Endothelial cell of umbilical vein (primary cell): ENCODE results near the gene FSIP1. TPM values are rescaled to one million over a fixed set of nuclear protein-coding genes. Genes with fewer than 3 reads are reported as not detected.

Source experiments
- BruUV-seq: library from RNA; stranded (reverse); fragments of 400-500 nt; replicated peaks from 2 replicates; lab custom pipeline; 2021; lab: Mats Ljungman, UMichigan
- CTCF ChIA-PET: fragments of 300-600, 350-600 bp; sonication (Branson Sonifier 250); formaldehyde crosslinking; loops from one replicate; lab custom pipeline; 2021; ENCODE audit warnings: antibody characterized with exemption, inconsistent platforms; lab: Charles Lee
- POLR2A ChIA-PET: fragments of 300-600, 350-600 bp; sonication (Branson Sonifier 250); formaldehyde crosslinking; loops from one replicate; lab custom pipeline; 2021; ENCODE audit warnings: antibody characterized with exemption, inconsistent platforms; lab: Charles Lee
- DNase-seq: peaks from one replicate; pipeline ENCODE4 v3.0.0-alpha.2; 2011; ENCODE audit warnings: low read depth, low spot score
- FAIRE-seq: peaks from 2 replicates; lab custom pipeline; 2011; peaks lifted over from hg19 to GRCh38; lab: Jason Lieb, UNC
- H2AFZ ChIP-seq: 2 replicates; pipeline ENCODE4 v1.6.0; 2012; ENCODE audit warnings: low read depth, low read length, control low read depth, inconsistent platforms
- H3K27ac ChIP-seq: 2 replicates; pipeline ENCODE4 v1.5.1; 2011; ENCODE audit warnings: low read depth, mild to moderate bottlenecking, control low read depth, low read length, moderate library complexity; ENCODE audit not compliant: insufficient read depth
- H3K27me3 ChIP-seq, 2 experiments: 2 replicates each; pipeline versions ENCODE4 v1.6.0 to v1.6.1; 2011; ENCODE audit warnings: low read length in 2 of 2, mixed read lengths in 1 of 2; ENCODE audit not compliant: control insufficient read depth in 2 of 2, insufficient read depth in 2 of 2
- H3K36me3 ChIP-seq, 2 experiments: 2 replicates in 1 of 2; 3 replicates in 1 of 2; pipeline ENCODE4 v1.5.1; 2011; ENCODE audit warnings: low read length in 2 of 2, mild to moderate bottlenecking in 1 of 2, moderate library complexity in 1 of 2; ENCODE audit not compliant: control insufficient read depth in 2 of 2, insufficient read depth in 2 of 2; ENCODE audit errors: extremely low read depth in 1 of 2
- H3K4me1 ChIP-seq: 3 replicates; pipeline ENCODE4 v1.5.1; 2011; ENCODE audit warnings: mild to moderate bottlenecking, low read length; ENCODE audit not compliant: control insufficient read depth, insufficient read depth; ENCODE audit errors: extremely low read depth
- H3K4me2 ChIP-seq: 2 replicates; pipeline ENCODE4 v1.6.1; 2011; ENCODE audit warnings: low read length, control low read depth, mixed read lengths; ENCODE audit not compliant: insufficient read depth
- H3K4me3 ChIP-seq, 3 experiments: fragments of 200-600 bp in 1 of 3; sonication (generic), shearing (Covaris generic) in 1 of 3; replicated peaks in 1 of 3; 2 replicates each; pipeline ENCODE4 v1.5.1; 2011 to 2016; ENCODE audit warnings: control low read depth in 3 of 3, low read length in 3 of 3, mild to moderate bottlenecking in 2 of 3, inconsistent platforms in 1 of 3, low read depth in 1 of 3, moderate library complexity in 1 of 3; ENCODE audit not compliant: insufficient read depth in 1 of 3
- H3K79me2 ChIP-seq: 2 replicates; pipeline ENCODE4 v1.6.0; 2012; ENCODE audit warnings: low read length, inconsistent platforms; ENCODE audit not compliant: control insufficient read depth, insufficient read depth
- H3K9ac ChIP-seq: replicated peaks from 2 replicates; pipeline ENCODE3; 2011; ENCODE audit warnings: low read length, control low read depth; ENCODE audit not compliant: insufficient read depth; ENCODE audit errors: extremely low read depth
- H3K9me1 ChIP-seq: replicated peaks from 3 replicates; pipeline ENCODE4 v1.6.0; 2011; ENCODE audit warnings: mild to moderate bottlenecking, low read length; ENCODE audit not compliant: control insufficient read depth, insufficient read depth; ENCODE audit errors: extremely low read depth
- H3K9me3 ChIP-seq: replicated peaks from 2 replicates; pipeline ENCODE4 v1.5.1; 2012; ENCODE audit warnings: low read length, inconsistent platforms; ENCODE audit not compliant: control insufficient read depth, insufficient read depth
- H4K20me1 ChIP-seq: replicated peaks from 2 replicates; pipeline ENCODE3; 2011; ENCODE audit warnings: mild to moderate bottlenecking, low read length; ENCODE audit not compliant: control insufficient read depth, insufficient read depth; ENCODE audit errors: extremely low read depth
- EZH2 ChIP-seq: IDR thresholded peaks from 2 replicates; pipeline ENCODE4 v1.6.1; 2012; ENCODE audit warnings: borderline replicate concordance, low read depth, mild to moderate bottlenecking, moderate library complexity, low read length, inconsistent platforms; ENCODE audit not compliant: severe bottlenecking
- FOS ChIP-seq: IDR thresholded peaks from 2 replicates; pipeline ENCODE4 v1.6.1; 2011; ENCODE audit warnings: mild to moderate bottlenecking, low read length, moderate library complexity, borderline replicate concordance; ENCODE audit not compliant: insufficient read depth
- GATA2 ChIP-seq: IDR thresholded peaks from 2 replicates; pipeline ENCODE4 v1.7.0; 2011; ENCODE audit warnings: low read depth, mild to moderate bottlenecking, moderate library complexity, mixed read lengths, low read length; ENCODE audit not compliant: insufficient read length, insufficient read depth
- JUN ChIP-seq: IDR thresholded peaks from 2 replicates; pipeline ENCODE4 v1.6.1; 2011; ENCODE audit warnings: borderline replicate concordance, low read depth; ENCODE audit not compliant: insufficient read length, insufficient read depth
- MYC ChIP-seq: IDR thresholded peaks from one replicate; pipeline ENCODE4 v1.6.1; 2011; ENCODE audit warnings: mild to moderate bottlenecking, low read depth, low read length
- POLR2A ChIP-seq: IDR thresholded peaks from 2 replicates; pipeline ENCODE4 v1.6.1; 2012; ENCODE audit warnings: low read depth, mild to moderate bottlenecking, control low read depth, low read length
- POLR2AphosphoS5 ChIP-seq: IDR thresholded peaks from 2 replicates; pipeline ENCODE4 v1.6.1; 2012; ENCODE audit warnings: low read depth, mild to moderate bottlenecking, control low read depth, low read length, moderate library complexity; ENCODE audit not compliant: insufficient read depth
- dilution Hi-C: fragments of 300-500 bp; cut with MboI; formaldehyde crosslinking; loops from one replicate; pipeline ENCODE4 v1.15.0; 2019; ENCODE audit warnings: low sequenced_read_pairs; ENCODE audit not compliant: extremely low pct_ligation_motif_present
- intact Hi-C: fragments of 100-400 bp; cut with micrococcal nuclease; formaldehyde crosslinking; loops from one replicate; pipeline ENCODE4 v1.10.0; 2022
- polyA plus RNA-seq, 4 experiments: library from polyadenylated mRNA; depleted of rRNA in 3 of 4; stranded (reverse) in 3 of 4; unstranded in 1 of 4; fragments of >200 nt; gene quantifications; 2 replicates each; pipeline versions ENCODE4 v1.2.1 to v1.2.3, GENCODE V29; 2011 to 2012; ENCODE audit warnings: missing spikeins in 1 of 4
- total RNA-seq: library from RNA; stranded (reverse); gene quantifications from 2 replicates; pipeline ENCODE4 v1.2.3, GENCODE V29; 2021
- TF ChIP-seq, protein P1 (sequence below): IDR thresholded peaks from 2 replicates; pipeline ENCODE4 v1.6.1; 2011; ENCODE audit not compliant: insufficient read depth, insufficient read length
- TF ChIP-seq, protein P2 (sequence below), 2 donors: IDR thresholded peaks; 1 replicate in 1 of 2; 2 replicates in 1 of 2; pipeline ENCODE4 v1.5.1; 2011; ENCODE audit warnings: low read length in 2 of 2, mild to moderate bottlenecking in 2 of 2, moderate library complexity in 2 of 2, control low read depth in 1 of 2, inconsistent platforms in 1 of 2, low read depth in 1 of 2; ENCODE audit not compliant: insufficient read depth in 1 of 2; ENCODE audit errors: extremely low read depth in 1 of 2

The FSIP1 gene
- total and polyA plus RNA-seq, 2 donors (not counting 3 experiments of a cell fraction or from before 2014, with no cell fraction given): 0.23 to 1.1 TPM

DNA sequence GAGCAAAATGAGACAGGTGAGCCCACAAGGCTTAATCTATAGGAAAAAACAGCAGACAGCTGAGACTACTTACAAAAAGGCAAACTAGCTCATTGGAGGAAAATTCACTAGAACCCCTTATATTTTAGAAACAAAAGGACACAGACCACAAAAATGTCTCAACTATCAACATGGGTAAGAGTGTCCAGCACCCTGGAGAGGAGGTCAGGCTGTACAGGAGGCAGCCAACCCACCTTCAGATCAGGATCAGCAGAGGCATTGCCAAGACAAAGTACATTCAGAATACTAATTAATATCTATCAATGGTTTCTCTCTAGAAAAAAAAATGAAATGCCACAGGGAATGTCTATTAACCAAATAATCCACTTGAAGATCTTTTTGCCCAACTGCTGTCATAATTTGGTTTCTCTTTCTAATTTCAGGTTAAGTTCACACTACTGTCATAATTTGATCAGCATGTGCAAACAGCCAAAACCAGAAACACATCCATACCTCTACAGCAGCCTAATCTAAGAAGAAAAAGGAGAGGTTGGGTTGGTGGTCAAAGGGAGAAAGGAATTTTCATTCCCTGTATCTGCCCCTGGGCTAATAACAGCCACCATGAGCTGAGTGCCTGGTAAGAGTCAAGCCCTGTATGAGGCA lies 227.8 kb downstream of the FSIP1 start:
- no peaks in the 10 kb centered on the region for H3K79me2 ChIP-seq
- intact Hi-C loops: no loop called here
- no peaks in the 10 kb centered on the region for H3K4me1 ChIP-seq
- H3K27me3 ChIP-seq: no peaks in the 10 kb centered on the region
- BruUV-seq: no TSS peak
- no peak overlapping the region for H2AFZ ChIP-seq
- ChIA-PET CTCF (interaction anchor here (0.7 kb wide), 1 partner anchor 13 kb away, joined by 3 read pairs; no protein-coding TSS in a partner anchor), POLR2A (no interaction called here)
- H3K4me2 ChIP-seq: no peak overlapping the region
- no peak for FAIRE-seq
- no peaks in the 10 kb centered on the region for H3K9me3 ChIP-seq
- H3K36me3 ChIP-seq: no peaks in the 10 kb centered on the region
- no peak overlapping the region for H3K27ac ChIP-seq
- H3K4me3 ChIP-seq: no peak overlapping the region
- DNase-seq: no peak
- no peaks in the 10 kb centered on the region for H3K9me1 ChIP-seq
- dilution Hi-C loops: no loop called here
- no peak overlapping the region for H3K9ac ChIP-seq
- no peaks in the 10 kb centered on the region for H4K20me1 ChIP-seq
- TF ChIP-seq EZH2 (no peak), MYC (no peak), JUN (no peak), FOS (no peak), POLR2AphosphoS5 (no peak), GATA2 (no peak), POLR2A (no peak)
- TF ChIP-seq, protein P1, sequence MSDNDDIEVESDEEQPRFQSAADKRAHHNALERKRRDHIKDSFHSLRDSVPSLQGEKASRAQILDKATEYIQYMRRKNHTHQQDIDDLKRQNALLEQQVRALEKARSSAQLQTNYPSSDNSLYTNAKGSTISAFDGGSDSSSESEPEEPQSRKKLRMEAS: no peak
- TF ChIP-seq, protein P2, sequence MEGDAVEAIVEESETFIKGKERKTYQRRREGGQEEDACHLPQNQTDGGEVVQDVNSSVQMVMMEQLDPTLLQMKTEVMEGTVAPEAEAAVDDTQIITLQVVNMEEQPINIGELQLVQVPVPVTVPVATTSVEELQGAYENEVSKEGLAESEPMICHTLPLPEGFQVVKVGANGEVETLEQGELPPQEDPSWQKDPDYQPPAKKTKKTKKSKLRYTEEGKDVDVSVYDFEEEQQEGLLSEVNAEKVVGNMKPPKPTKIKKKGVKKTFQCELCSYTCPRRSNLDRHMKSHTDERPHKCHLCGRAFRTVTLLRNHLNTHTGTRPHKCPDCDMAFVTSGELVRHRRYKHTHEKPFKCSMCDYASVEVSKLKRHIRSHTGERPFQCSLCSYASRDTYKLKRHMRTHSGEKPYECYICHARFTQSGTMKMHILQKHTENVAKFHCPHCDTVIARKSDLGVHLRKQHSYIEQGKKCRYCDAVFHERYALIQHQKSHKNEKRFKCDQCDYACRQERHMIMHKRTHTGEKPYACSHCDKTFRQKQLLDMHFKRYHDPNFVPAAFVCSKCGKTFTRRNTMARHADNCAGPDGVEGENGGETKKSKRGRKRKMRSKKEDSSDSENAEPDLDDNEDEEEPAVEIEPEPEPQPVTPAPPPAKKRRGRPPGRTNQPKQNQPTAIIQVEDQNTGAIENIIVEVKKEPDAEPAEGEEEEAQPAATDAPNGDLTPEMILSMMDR (IDR thresholded peaks at IDR 0.05; ENCODE audit: extremely low read depth in 1 of 2, insufficient read depth in 1 of 2, low read depth in 1 of 2, low read length in 2 of 2): no peak
